ENCODE results near the gene WNT6. TPM values are rescaled to one million over a fixed set of nuclear protein-coding genes. Genes with fewer than 3 reads are reported as not detected.

Gene WNT6
- total RNA-seq, 1 experiment from 2014 or later = not detected

GRCh38 chr2:218858138-218858445, 1.5 kb upstream of the WNT6 start:
- Histone ChIP-seq H3F3A (ENCODE audit: low read length, unreplicated experiment) (no peaks in the 10 kb centered on the region), H3K4me1 (ENCODE audit: insufficient read depth, low read length) (peaks cover 5% of the 10 kb centered on the region; the same call in 1 of the 2 replicates), H3K27ac (ENCODE audit: low read length) (no peak overlapping the region), H4K20me1 (ENCODE audit: low read length) (no peaks in the 10 kb centered on the region), H3K27me3 (ENCODE audit: low read length) (peaks cover 30% of the 10 kb centered on the region), H3K4me3 (ENCODE audit: low read length) (no peak overlapping the region), H3K9ac (ENCODE audit: low read length) (no peak overlapping the region), H3K9me2 (replicated peaks; ENCODE audit: low read length) (no peaks in the 10 kb centered on the region), H2AFZ (ENCODE audit: low read length) (no peak overlapping the region), H3K9me3 (ENCODE audit: low read length) (no peaks in the 10 kb centered on the region), H3K36me3 (ENCODE audit: low read depth, low read length) (no peaks in the 10 kb centered on the region), H3K79me2 (ENCODE audit: low read length) (no peaks in the 10 kb centered on the region), H3K4me2 (ENCODE audit: low read length) (no peak overlapping the region)
- no TSS peak for BruUV-seq (replicated peaks)
- intact Hi-C loops (cut with micrococcal nuclease) = no loop called here
- no peak for TF ChIP-seq EZH2phosphoT487 (IDR thresholded peaks at IDR 0.05; ENCODE audit: borderline replicate concordance, low read length)
- no peak for TF ChIP-seq CTCF (conservative IDR thresholded peaks at IDR 0.05; ENCODE audit: low read depth, low read length)
- no peak for TF ChIP-seq EZH2 (IDR thresholded peaks at IDR 0.05; ENCODE audit: low read length, unreplicated experiment)
- ATAC-seq (no peak), DNase-seq (no peak)
- CTCF ChIA-PET = no interaction called here
- POLR2A ChIA-PET (ENCODE audit: unreplicated experiment) = no interaction called here

- no peak for ATAC-seq
- no peaks in the 10 kb centered on the region for H3K9me3 ChIP-seq (ENCODE audit: low read length)
- no peaks in the 10 kb centered on the region for H3K9me2 ChIP-seq (replicated peaks; ENCODE audit: low read length)
- H3K4me1 ChIP-seq (ENCODE audit: insufficient read depth, low read length) = 0 out of 2 replicates have a peak, but pooled peaks cover 1% of the 10 kb centered on the region
- H4K20me1 ChIP-seq (ENCODE audit: low read length) = no peaks in the 10 kb centered on the region
- H3K79me2 ChIP-seq (ENCODE audit: low read length) = no peaks in the 10 kb centered on the region
- H3K36me3 ChIP-seq (ENCODE audit: low read depth, low read length) = no peaks in the 10 kb centered on the region
- intact Hi-C loops (cut with micrococcal nuclease) = no loop called here
- no peak for DNase-seq
- BruUV-seq (replicated peaks) = no TSS peak
- H3K4me3 ChIP-seq (ENCODE audit: low read length) = no peak overlapping the region
- ChIA-PET CTCF (interaction anchor here (0.6 kb wide), 1 partner anchor 682 kb away, joined by 10 read pairs; no protein-coding TSS in a partner anchor), POLR2A (ENCODE audit: unreplicated experiment) (no interaction called here)
- no peak overlapping the region for H3K9ac ChIP-seq (ENCODE audit: low read length)
- H2AFZ ChIP-seq (ENCODE audit: low read length) = no peak overlapping the region
- peaks cover 30% of the 10 kb centered on the region for H3K27me3 ChIP-seq (ENCODE audit: low read length)
- no peak for TF ChIP-seq EZH2 (IDR thresholded peaks at IDR 0.05; ENCODE audit: low read length, unreplicated experiment)
- TF ChIP-seq CTCF (conservative IDR thresholded peaks at IDR 0.05; ENCODE audit: low read depth, low read length) = no peak
- no peak for TF ChIP-seq EZH2phosphoT487 (IDR thresholded peaks at IDR 0.05; ENCODE audit: borderline replicate concordance, low read length)
- no peak overlapping the region for H3K27ac ChIP-seq (ENCODE audit: low read length)
- no peaks in the 10 kb centered on the region for H3F3A ChIP-seq (ENCODE audit: low read length, unreplicated experiment)
- H3K4me2 ChIP-seq (ENCODE audit: low read length) = 0 out of 2 replicates have a peak overlapping the region, but pooled peaks have one; percentile 19
Measured at GRCh38 chr2:218858671-218859555, 692 bp upstream of the WNT6 start.

All from PC-3 (cell line).